ENCODE measurements around the gene UNK. TPM values are rescaled to one million over a fixed set of nuclear protein-coding genes. Genes with fewer than 3 reads are reported as not detected.

UNK gene
- total and polyA plus RNA-seq, 12 donors = 11.6 to 21.3 (median 14.7) TPM

- Histone ChIP-seq H3K9me3 (no peaks in the 10 kb centered on the region), H3K4me1 (peaks cover 7 to 36% (median 26%) of the 10 kb centered on the region in 9 donors), H3K4me3 (no peak overlapping the region), H3K27me3 (no peaks in the 10 kb centered on the region), H3K27ac (no peak overlapping the region), H3K36me3 (peaks cover 0 to 22% (median 0%) of the 10 kb centered on the region in 9 donors)
- DNase-seq (peak; percentile 86 to 88), ATAC-seq (peak; percentile 68 to 88 (median 78))
- WGBS, 2 donors = 14 to 17% methylated on average over 20 of the region's 20 CpGs
- peak; percentile 95 to 98 (median 96) for TF ChIP-seq CTCF (IDR thresholded peaks at IDR 0.05)
- intact Hi-C loops (cut with DNase I) = loop anchor here (1.0 to 10.0 kb wide), 11 partner anchors 71 to 335 kb away; partner anchors contain the start of gene SMIM5 (in 9 of the 10)
These were observed 34.8 kb upstream of the UNK start for GRCh38 chr17:75749545-75750389.

GRCh38 chr17:75750661-75751423, 33.8 kb upstream of the UNK start:
- intact Hi-C loops (cut with DNase I) = loop anchor here in 8 of 10 donors (1.0 to 10.0 kb wide), 8 partner anchors 72 to 326 kb away; partner anchors contain the start of gene SMIM5 (in 6 of the 8)
- Histone ChIP-seq H3K27ac (no peak overlapping the region), H3K36me3 (peaks cover 0 to 22% (median 0%) of the 10 kb centered on the region in 9 donors), H3K27me3 (no peaks in the 10 kb centered on the region), H3K4me1 (peaks cover 7 to 36% (median 26%) of the 10 kb centered on the region in 9 donors), H3K4me3 (no peak overlapping the region), H3K9me3 (no peaks in the 10 kb centered on the region)
- 80 to 87% methylated on average over 23 of the region's 23 CpGs for WGBS, 2 donors
- no peak for TF ChIP-seq CTCF (IDR thresholded peaks at IDR 0.05)
- DNase-seq = no peak
- ATAC-seq = no peak

GRCh38 chr17:75751676-75752404, 32.8 kb upstream of the UNK start:
- intact Hi-C loops (cut with DNase I) = loop anchor here in 5 of 10 donors (2.0 to 10.0 kb wide), 7 partner anchors 73 to 327 kb away; partner anchors contain the start of gene SMIM5 (in 3 of the 5)

More at GRCh38 chr17:75751676-75752404, 32.8 kb upstream of the UNK start:
- ATAC-seq = no peak
- DNase-seq = no peak
- no peak overlapping the region for H3K4me3 ChIP-seq
- H3K36me3 ChIP-seq = peaks cover 0 to 26% (median 0%) of the 10 kb centered on the region in 9 donors
- no peak overlapping the region for H3K27ac ChIP-seq
- H3K4me1 ChIP-seq = peaks cover 7 to 36% (median 26%) of the 10 kb centered on the region in 9 donors
- H3K9me3 ChIP-seq = no peaks in the 10 kb centered on the region
- TF ChIP-seq CTCF (IDR thresholded peaks at IDR 0.05) = no peak
- WGBS, 2 donors = 83 to 84% methylated on average over 24 of the region's 24 CpGs
- no peaks in the 10 kb centered on the region for H3K27me3 ChIP-seq
